ENCODE measurements around the gene POU3F1.

GRCh38 chr1:38000529-38001455 lies 45.8 kb downstream of the POU3F1 start:
- TF ChIP-seq EZH2phosphoT487 (conservative IDR thresholded peaks at IDR 0.05; ENCODE audit: low read length) (no peak), CTCF (IDR thresholded peaks at IDR 0.05; ENCODE audit: insufficient read depth, low read length, poor library complexity, severe bottlenecking) (no peak)

Measured in SU-DHL-6 (cell line).